ENCODE measurements around the gene HSD3B7. TPM values are rescaled to one million over a fixed set of nuclear protein-coding genes. Genes with fewer than 3 reads are reported as not detected.
A peak's percentile ranks its signal among the peaks of the same experiment; 100 is the strongest.

Gene HSD3B7
- total and polyA plus RNA-seq, 10 of the 15 experiments (the other 5 are each of a cell fraction or from before 2014, with no cell fraction given) = 0.18 to 1.8 (median 0.48) TPM; not detected in 1

- TF ChIP-seq RELB (IDR thresholded peaks at IDR 0.05; ENCODE audit: low read depth) = 0 out of 2 replicates have a peak, but pooled peaks have one; percentile 44
- no peak for TF ChIP-seq MYC (IDR thresholded peaks at IDR 0.05; ENCODE audit: insufficient read depth, insufficient read length, insufficient replicate concordance, low read length, severe bottlenecking)
- TF ChIP-seq, protein P1, sequence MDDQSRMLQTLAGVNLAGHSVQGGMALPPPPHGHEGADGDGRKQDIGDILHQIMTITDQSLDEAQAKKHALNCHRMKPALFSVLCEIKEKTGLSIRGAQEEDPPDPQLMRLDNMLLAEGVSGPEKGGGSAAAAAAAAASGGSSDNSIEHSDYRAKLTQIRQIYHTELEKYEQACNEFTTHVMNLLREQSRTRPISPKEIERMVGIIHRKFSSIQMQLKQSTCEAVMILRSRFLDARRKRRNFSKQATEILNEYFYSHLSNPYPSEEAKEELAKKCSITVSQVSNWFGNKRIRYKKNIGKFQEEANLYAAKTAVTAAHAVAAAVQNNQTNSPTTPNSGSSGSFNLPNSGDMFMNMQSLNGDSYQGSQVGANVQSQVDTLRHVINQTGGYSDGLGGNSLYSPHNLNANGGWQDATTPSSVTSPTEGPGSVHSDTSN (IDR thresholded peaks at IDR 0.05; ENCODE audit: insufficient replicate concordance, low read depth, low read length) = no peak
- peak; percentile 39; the same call in 1 of the 2 replicates for TF ChIP-seq CREM (IDR thresholded peaks at IDR 0.05; ENCODE audit: low read depth)
- peak; percentile 39; the same call in 1 of the 2 replicates for TF ChIP-seq EED (IDR thresholded peaks at IDR 0.05; ENCODE audit: low read depth)
Observed at GRCh38 chr16:30996324-30996984, 11.4 kb downstream of the HSD3B7 start (continued).

DNA sequence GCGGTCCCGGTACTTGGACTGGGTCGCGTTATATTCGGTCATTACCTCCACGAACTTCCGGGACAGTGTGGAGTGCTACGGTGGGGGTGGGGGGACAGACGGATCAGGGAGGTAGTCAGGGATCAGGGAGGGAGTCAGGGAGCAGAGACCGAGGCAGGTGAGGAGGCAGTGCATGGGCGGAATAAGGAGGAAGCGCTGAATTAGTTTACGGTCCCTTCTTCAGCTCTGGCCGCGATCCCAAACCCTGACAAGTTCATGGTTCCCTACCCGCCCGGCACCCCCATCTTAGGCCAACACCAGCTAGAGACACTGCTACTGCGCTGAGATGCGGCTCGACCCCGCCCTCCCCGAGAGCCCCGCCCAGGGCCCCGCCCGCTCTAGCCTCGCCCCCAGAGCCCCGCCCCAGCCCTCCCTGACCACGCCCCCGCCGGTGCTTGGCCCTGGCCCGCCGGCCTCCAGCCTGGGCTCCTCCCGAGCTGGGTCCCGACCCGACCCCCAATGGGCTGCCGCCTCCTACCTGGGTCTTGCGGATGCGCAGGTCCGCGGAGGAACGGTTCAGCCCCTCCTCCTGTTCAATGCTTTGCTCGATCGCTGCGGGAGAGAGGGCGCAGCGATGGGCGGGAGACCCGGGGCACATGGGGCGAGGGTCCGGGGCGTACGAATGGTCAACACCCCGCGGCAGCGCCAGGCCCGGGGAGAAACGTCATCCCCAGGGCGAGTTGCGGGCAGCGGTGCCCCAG lies 12.1 kb downstream of the HSD3B7 start:
- WGBS (ENCODE audit: insufficient coverage, insufficient replicate concordance, low lambda C conversion rate, missing lambda C conversion rate) = 19% methylated on average over 44 of the region's 60 CpGs
- BruUV-seq (replicated peaks) = no TSS peak
- Histone ChIP-seq H2AFZ (ENCODE audit: control insufficient read depth, low read depth, low read length) (peak overlapping the region; percentile 89), H3K27me3 (replicated peaks in 1 of 2; ENCODE audit: control insufficient read depth in 2 of 2, insufficient read depth in 2 of 2, low read length in 1 of 2) (no peaks in the 10 kb centered on the region; a peak in 1 of 4 replicates), H3K4me2 (ENCODE audit: control insufficient read depth, insufficient read depth) (peak overlapping the region; percentile 95), H3K79me2 (ENCODE audit: control insufficient read depth, insufficient read depth, low read length) (no peaks in the 10 kb centered on the region; the same call in 1 of the 2 replicates), H3K4me3 (peak overlapping the region; percentile 97), H3K27ac (ENCODE audit: control insufficient read depth, insufficient read depth) (peak overlapping the region; percentile 82), H4K20me1 (ENCODE audit: control insufficient read depth, insufficient read depth) (no peaks in the 10 kb centered on the region), H3K36me3 (ENCODE audit: control insufficient read depth in 2 of 2, insufficient read depth in 2 of 2, low read length in 1 of 2) (no peaks in the 10 kb centered on the region), H3K9me3 (replicated peaks; ENCODE audit: control insufficient read depth, insufficient read depth, low read length) (no peaks in the 10 kb centered on the region), H3K4me1 (ENCODE audit: control insufficient read depth, insufficient read depth, low read length) (peaks cover 17% of the 10 kb centered on the region), H3K9ac (ENCODE audit: control insufficient read depth, insufficient read depth, low read length) (peak overlapping the region; percentile 78)
- in situ Hi-C loops (cut with MboI) = loop anchor here (25.0 kb wide), 1 partner anchor 440 kb away; the partner anchor contains the start of genes COX6A2 and ZNF843
- DNase-seq (ENCODE audit: low read depth, low spot score) = peak; percentile 51
- SMC1A ChIA-PET (ENCODE audit: uncharacterized antibody, unreplicated experiment) = no interaction called here
- RAD21 ChIA-PET (ENCODE audit: unreplicated experiment) = interaction anchor here (0.8 to 1.6 kb wide), 5 partner anchors 9 to 396 kb away, joined by 3 to 11 read pairs (median 3); partner anchors contain the start of genes ITGAD, ZNF646 and ZNF668
- FAIRE-seq = peak; percentile 54
- CTCF ChIA-PET = interaction anchor here (0.9 to 4.3 kb wide), 3 partner anchors 12 to 43 kb away, joined by 3 to 16 read pairs (median 3); partner anchors contain the start of gene HSD3B7
- POLR2A ChIA-PET = interaction anchor here (0.5 to 3.0 kb wide), 8 partner anchors 12 to 461 kb away, joined by 4 to 21 read pairs (median 4); partner anchors contain the start of genes HSD3B7, KAT8, ZNF646 and ZNF668
- intact Hi-C loops (cut with micrococcal nuclease; ENCODE audit: unreplicated experiment) = loop anchor here (5.0 to 10.0 kb wide), 3 partner anchors 78 to 185 kb away; partner anchors contain the start of genes FUS, ZNF646 and ZNF668
- ATAC-seq = peak; percentile 90
- TF ChIP-seq SREBF2 (IDR thresholded peaks at IDR 0.05; ENCODE audit: low read length) = no peak
- peak; percentile 53; the same call in 1 of the 2 replicates for TF ChIP-seq CBFB (IDR thresholded peaks at IDR 0.05; ENCODE audit: low read depth)
- TF ChIP-seq ZNF207 (IDR thresholded peaks at IDR 0.05; ENCODE audit: borderline replicate concordance) = no peak
- TF ChIP-seq EP300 (IDR thresholded peaks at IDR 0.05; ENCODE audit: borderline replicate concordance in 1 of 2, control insufficient read depth in 1 of 2, low read depth in 2 of 2, low read length in 2 of 2) = no peak
- no peak for TF ChIP-seq PML (IDR thresholded peaks at IDR 0.05; ENCODE audit: low read length)
- TF ChIP-seq POU2F2 (IDR thresholded peaks at IDR 0.05; ENCODE audit: borderline replicate concordance, low read depth, low read length) = 0 out of 3 replicates have a peak, but pooled peaks have one; percentile 65
- TF ChIP-seq YBX1 (IDR thresholded peaks at IDR 0.05) = no peak
- no peak for TF ChIP-seq ELK1 (IDR thresholded peaks at IDR 0.05; ENCODE audit: low read depth, low read length)
- 0 out of 4 replicates have a peak, but pooled peaks of 1 of the 2 experiments have one; percentile 21 for TF ChIP-seq SRF (IDR thresholded peaks at IDR 0.05; ENCODE audit: low read depth in 2 of 2, low read length in 2 of 2)
- no peak for TF ChIP-seq NR2C2 (IDR thresholded peaks at IDR 0.05; ENCODE audit: borderline replicate concordance, control insufficient read depth, insufficient read length, low read depth)
